Neural progenitor cell (in vitro differentiated cells): ENCODE measurements around the gene GFER.

Source experiments
- EZH2phosphoT487 ChIP-seq: fragments of 200-600 bp; sonication (generic); IDR thresholded peaks from 2 replicates; pipeline ENCODE4 v1.6.1; 2017; ENCODE audit warnings: antibody characterized with exemption
- TF ChIP-seq, protein P1 (sequence below): fragments of 200-600 bp; sonication (generic); IDR thresholded peaks from 2 replicates; pipeline ENCODE4 v1.5.1; 2017; ENCODE audit warnings: antibody characterized with exemption, mild to moderate bottlenecking

- TF ChIP-seq, protein P1, sequence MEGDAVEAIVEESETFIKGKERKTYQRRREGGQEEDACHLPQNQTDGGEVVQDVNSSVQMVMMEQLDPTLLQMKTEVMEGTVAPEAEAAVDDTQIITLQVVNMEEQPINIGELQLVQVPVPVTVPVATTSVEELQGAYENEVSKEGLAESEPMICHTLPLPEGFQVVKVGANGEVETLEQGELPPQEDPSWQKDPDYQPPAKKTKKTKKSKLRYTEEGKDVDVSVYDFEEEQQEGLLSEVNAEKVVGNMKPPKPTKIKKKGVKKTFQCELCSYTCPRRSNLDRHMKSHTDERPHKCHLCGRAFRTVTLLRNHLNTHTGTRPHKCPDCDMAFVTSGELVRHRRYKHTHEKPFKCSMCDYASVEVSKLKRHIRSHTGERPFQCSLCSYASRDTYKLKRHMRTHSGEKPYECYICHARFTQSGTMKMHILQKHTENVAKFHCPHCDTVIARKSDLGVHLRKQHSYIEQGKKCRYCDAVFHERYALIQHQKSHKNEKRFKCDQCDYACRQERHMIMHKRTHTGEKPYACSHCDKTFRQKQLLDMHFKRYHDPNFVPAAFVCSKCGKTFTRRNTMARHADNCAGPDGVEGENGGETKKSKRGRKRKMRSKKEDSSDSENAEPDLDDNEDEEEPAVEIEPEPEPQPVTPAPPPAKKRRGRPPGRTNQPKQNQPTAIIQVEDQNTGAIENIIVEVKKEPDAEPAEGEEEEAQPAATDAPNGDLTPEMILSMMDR = no peak
- no peak for TF ChIP-seq EZH2phosphoT487
Observed at GRCh38 chr16:1977875-1978268, 6.1 kb upstream of the GFER start.
